NCI-H524 (cell line): ENCODE results near the gene PCSK5.
"Not testable (repeated sequence)": the region's sequence is repeated elsewhere in the genome, so short reads cannot be mapped to it uniquely, and the experiment has no call there.

Experiments
- DNase-seq, 2 experiments: peaks; one replicate each; lab custom pipeline; 2025; lab: John Stamatoyannopoulos, UW

The PCSK5 gene

DNA sequence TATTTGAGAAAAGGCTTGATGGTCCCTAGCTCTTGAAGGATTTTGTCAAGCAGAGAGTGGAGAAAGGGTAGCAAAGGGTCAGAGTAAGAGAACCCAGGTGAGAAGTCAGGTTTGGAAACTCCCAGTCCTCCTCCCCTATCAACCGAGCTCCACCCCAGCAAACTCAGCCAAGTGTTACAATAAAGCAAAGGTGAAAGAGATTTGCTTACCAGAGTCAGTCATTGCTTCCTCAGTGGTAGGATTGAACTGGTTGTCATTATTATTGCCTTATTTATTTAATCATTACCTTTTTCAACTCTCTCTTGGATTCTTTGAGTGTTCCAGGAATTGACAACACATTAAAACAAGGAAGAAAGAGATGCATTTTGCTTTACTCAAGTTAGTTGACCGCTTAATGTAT is 423.3 kb downstream of the PCSK5 start:
- no peak for DNase-seq

DNA sequence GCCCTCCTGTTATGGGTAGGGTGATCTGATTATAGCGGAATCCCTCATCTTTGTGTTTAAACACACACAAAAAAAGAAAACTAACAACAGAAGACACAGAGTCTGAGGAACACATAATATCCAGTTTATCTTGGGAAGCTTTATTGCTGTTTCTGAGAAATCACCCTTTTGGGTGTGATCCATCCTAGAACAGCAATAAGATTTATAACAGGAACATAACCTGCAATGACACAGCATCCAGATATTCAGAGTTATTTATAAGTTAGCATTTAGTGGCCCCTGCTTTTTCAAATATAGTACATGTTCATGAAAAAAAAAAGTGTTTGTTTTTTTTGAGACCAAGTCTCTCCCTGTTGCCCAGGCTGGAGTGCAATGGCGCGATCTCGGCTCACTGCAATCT is 423.8 kb downstream of the PCSK5 start:
- no peak for DNase-seq

DNA sequence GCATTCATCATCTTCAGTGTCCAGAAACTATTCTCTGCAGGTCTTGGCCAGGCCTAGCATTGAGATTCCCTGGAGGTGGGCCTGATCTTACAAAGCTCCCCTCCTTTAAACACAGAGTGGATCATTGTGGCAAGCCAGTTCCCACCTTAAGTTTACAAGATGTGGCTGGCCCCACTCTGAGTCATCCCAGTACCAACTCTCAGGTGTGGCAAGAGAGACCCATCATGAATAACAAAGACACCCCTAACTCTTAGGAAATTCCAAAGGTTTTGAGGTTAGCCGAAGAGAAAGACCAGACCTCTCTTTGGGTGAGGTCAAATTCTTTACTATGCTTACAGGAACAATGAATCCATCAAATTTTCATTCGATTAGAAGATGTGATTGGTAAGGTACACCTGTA is 425.6 kb downstream of the PCSK5 start:
- no peak for DNase-seq

DNA sequence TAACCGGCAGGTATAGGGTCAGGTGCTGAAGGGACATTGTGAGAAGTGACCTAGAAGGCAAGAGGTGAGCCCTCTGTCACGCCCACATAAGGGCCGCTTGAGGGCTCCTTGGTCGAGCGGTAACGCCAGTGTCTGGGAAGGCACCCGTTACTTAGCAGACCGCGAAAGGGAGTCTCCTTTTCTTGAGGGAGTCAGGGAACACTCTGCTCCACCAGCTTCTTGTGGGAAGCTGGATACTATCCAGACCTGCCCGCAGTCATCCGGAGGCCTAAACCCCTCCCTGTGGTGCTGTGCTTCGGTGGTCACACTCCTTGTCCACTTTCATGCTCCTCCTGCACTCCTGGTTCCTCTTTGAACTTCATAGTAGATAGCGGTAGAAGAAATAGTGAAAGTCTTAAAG is 429.0 kb downstream of the PCSK5 start:
- not testable (repeated sequence) for DNase-seq

DNA sequence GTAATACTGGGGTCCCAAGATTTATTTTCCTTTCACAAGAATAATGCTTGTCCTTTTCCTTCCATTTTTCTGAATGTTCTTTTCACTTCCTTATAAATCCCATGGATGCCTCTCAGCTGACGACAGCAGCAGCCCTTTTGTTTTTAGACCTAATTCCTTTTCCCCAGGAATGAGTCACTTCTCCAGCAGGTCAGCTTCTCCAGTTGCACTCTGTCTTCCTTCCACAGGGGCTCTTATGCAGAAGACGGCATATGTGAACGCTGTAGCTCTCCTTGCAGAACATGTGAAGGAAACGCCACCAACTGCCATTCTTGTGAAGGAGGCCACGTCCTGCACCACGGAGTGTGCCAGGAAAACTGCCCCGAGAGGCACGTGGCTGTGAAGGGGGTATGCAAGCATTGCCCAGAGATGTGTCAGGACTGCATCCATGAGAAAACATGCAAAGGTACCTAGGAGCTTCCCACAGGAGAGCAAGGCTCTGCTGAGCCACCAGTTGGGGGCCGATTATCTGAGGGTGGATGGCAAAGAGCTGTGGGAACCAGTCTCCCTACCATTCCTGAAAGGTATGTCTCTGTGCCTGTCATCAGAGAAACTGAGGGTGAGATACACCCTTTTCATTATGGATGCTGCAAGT is 430.8 kb downstream of the PCSK5 start:
- no peak for DNase-seq

DNA sequence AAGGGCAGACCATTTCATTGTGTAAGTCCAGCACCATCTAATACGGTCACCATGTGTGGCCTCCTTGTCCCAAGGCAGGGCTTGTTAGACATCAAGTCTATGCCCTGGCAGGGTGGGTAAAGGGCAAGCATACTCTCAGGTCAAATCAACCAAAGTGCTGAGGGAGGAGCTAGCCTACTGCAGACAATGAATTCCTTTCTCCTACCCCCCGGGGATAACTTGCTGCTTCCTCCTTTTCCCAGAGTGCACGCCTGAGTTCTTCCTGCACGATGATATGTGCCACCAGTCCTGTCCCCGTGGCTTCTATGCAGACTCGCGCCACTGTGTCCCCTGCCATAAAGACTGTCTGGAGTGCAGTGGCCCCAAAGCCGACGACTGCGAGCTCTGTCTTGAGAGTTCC is 432.3 kb downstream of the PCSK5 start:
- DNase-seq = no peak

DNA sequence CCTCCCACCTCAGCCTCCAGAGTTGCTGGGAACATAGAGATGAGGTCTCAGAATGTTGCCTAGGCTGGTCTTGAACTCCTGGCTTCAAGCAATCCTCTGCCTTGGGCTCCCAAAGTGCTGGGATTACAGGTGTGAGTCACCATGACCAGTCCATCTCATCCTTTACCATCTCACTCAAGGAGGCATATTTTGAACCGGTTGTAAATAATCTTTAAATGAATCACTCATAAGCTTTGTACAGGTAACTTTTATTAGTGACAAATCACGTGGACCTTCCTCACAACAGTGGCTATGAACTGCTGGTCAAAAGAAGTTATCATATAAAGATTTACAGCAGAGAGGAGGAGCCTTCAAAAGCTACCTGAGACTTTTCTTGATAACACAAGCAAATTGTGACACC is 433.0 kb downstream of the PCSK5 start:
- DNase-seq = no peak

DNA sequence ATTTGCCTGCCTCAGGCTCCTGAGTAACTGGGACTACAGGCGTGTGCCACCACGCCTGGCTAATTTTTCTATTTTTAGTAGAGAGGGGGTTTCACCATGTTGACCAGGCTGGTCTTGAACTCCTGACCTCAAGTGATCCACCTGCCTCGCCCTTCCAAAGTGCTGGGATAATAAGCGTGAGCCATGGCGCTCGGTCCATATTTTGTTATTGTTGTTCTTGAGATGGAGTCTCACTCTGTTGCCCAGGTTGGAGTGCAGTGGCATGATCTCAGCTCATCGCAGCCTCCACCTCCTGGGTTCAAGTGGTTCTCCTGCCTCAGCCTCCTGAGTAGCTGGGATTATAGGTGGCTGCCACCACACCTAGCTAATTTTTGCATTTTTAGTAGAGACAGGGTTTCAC is 433.6 kb downstream of the PCSK5 start:
- not testable (repeated sequence) for DNase-seq

DNA sequence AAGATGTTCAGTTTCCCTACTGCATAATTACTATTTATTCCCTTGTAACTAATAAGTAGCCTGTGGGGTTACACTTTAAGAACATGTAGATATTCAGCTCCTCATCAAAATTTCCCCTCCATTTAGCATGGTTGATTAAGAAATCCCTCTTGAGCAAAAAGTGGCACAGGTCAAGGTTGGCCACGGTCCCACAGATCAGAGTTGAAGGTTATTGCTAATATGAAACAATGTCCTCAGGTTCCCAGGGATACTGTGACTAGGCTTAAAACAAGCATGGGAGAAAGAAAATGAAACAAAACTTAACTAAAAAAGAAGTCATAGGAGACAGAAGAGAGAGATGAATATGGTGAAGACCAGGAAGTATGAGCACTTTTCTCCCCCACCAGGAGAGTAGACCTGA is 439.6 kb downstream of the PCSK5 start:
- no peak for DNase-seq

DNA sequence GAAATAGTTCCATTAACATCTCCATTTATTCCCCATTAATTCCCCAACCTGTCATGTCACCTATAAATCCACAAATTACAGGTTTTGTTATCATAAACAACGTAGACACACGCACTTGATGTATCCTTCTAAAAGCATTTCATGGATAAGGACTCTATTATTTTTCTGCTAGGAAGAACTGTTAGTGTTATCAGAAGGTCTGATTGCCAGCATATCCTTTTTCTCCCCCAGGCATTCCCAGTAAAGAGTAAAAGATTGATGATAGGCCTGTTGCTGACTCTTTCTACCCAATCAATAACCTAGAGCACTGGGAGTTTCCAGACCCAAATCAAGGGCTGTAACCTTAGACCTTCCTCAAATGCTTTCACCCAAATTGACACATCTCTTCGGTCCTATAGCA is 442.9 kb downstream of the PCSK5 start:
- no peak for DNase-seq

DNA sequence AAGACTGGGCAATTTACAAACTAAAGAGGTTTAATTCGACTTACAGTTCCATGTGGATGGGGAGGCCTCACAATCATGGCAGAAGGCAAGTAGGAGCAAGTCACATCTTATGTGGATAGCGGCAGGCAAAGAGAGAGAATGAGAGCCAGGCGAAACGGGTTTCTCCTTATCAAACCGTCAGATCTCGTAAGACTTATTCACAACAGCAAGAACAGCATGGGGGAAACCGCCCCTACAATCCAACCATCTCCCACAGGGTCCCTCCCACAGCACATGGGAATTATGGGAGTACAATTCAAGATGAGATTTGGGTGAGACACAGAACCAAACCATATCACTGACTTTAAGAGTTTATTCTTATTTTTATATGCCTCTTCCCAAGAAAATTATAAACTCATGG is 443.5 kb downstream of the PCSK5 start:
- no peak for DNase-seq

DNA sequence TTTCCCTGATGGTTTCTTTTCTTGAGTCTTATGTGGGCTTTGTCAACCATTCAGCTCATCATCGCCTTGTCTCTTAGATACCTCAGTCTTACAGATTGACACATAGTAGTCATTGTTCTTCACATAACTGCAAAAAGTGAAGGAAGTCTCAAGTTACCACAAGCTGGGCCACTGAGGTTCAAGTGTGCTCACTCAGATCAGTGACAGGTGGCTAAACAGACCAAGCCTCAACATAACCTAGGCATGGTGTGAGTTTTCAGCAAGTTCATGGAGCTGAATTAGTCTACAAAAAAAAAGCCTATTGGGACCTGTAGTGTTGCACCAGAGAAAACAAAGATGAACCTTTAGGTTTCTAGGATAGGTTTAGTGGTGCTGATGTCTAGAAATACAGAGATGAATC is 445.6 kb downstream of the PCSK5 start:
- peak in 1 of 2 experiments; percentile 59 for DNase-seq

DNA sequence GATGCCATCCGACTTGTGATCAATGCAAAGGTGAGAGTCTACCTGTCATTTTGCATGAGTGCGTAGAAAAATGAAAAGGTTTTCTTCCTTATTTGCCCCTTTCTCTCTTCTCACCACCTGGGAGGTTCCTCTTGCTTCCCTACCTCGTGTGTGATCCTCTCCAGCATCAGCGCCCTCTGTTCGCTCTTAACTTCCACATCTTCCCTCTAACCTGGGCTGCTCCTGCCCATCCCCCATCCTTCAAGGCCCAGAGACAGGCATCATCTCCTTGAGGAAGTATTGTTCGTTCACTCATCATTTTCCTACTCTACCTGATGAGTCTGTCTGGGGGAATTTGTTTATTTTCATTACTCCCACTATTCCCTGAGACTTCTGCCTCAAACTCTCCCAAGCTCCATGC is 447.9 kb downstream of the PCSK5 start:
- DNase-seq = no peak

DNA sequence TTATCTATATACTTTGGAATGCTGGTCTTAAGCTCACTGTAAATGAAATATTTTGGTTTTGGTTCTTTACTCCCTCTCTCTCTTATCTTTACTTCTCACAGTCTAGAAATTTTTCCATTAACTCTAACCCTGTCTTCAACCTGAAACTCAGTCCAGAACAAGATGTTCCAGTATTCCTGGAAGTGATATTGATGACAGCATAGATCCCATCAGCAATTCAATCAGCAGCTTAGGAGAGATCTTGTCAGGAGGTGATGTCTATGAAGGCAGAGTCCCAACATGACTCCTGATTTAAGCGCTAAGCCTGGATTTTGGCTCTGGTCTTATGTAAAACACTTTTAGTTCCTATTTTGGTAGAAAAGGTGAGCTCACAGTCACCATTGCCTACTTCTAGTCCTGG is 451.1 kb downstream of the PCSK5 start:
- no peak for DNase-seq

DNA sequence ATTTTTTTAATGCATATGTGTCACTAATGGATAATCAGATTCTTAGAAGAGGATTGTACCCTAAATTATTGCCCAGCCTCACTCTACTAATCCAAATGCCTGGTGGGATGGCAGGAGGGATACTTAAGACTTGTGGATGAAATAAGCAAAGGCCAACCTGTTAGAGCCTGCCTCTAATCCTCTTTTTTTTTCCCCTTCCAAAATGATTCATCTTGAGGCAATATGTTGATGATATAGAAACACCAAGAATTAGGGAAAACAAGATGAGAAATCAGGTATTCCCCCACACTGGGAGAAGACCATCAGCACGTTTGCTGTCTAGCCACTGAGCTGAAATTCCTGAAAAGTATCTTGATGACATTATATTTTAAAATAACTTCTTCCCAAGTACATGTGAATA is 451.7 kb downstream of the PCSK5 start:
- DNase-seq = no peak

DNA sequence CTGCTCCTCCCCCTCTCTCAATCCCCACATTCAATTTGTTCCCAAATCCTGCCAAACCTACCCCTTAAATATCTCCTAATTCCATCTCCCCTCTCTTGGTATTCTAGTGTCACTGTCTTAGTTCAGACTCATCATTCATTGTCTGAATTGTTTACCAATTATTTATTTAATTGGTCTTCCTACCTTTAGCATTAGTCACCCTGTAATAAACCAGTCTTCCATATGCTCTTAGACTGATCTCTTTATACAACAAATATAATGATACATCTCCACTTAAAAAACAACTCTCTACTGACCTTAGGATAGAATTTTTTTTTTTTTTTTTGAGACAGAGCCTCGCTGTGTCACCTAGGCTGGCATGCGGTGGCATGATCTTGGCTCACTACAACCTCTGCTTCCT is 452.4 kb downstream of the PCSK5 start:
- no peak for DNase-seq

DNA sequence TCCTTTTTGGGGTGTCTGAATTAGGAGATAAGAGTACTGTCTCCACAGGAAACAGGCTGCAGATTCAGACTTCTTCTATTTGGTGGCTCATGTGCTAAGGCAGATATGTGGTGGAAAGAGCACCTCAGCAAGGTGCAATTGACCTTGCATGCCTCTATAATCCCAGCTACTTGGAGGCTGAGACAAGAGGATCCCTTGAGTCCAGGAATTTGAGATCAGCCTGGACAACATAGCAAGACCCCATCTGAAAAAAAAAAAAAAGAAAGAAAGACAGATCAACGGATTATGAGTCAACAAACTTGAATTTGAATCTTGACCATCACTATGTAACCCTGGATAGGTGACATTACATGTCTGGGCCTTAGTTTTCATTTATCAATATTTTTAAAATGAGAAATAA is 459.4 kb downstream of the PCSK5 start:
- DNase-seq = no peak

DNA sequence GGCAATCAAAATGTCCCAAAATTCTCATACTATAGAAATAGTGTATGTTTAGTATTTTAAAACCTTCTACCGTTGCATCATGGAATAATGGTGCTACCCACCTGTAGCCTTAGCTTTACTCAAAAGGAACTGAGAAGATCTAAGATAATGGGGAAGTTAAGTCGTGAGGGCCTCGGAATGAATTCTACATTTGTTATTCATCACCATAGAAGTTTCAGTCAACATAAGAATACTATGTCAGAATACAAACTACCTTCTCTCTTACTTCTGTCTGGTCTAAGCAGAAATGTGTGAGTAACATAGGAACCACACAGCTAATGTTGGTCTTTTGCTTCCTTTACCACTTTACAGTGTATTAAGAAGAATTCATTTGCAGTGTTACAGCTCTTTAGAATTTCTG is 460.5 kb downstream of the PCSK5 start:
- no peak for DNase-seq

DNA sequence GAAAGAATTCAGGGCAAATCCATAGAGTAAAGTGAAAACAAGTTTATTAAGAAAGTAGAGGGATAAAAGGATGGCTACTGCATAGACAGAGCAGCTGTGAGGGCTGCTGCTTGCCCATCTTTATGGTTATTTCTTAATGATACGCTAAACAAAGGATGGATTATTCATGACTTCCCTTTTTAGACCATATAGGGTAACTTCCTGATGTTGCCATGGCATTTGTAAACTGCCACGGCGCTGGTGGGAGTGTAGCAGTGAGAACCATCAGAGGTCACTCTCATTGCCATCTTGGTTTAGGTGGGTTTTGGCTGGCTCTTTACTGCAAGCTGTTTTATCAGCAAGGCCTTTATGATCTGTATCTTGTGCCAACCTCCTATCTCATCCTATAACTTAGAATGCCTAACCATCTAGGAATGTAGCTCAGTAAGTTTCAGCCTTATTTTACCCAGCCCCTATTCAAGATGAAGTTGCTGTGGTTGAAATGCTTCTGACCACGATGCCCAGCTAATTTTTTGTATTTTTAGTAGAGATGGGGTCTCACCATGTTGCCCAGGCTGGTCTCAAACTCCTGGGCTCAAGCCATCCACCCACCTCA is 461.6 kb downstream of the PCSK5 start:
- DNase-seq = no peak

DNA sequence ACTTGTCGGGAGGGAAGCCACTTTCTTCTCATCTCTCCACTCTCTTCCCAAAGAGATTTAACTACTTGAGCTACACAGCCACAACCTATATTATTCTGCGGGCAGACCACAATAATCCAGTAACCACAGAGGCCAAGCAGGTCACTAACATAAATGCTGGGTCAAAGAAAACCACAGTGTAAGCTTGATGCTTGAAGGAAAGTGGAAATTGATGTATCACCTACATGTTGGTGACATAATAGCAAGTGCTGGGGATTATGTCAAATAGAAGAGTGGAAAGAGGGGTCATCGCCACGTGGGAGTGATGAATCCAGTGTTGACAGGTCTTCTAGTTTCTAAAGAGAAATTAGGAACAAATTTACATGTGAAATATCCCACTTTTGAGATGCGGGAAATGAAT is 462.8 kb downstream of the PCSK5 start:
- no peak for DNase-seq

DNA sequence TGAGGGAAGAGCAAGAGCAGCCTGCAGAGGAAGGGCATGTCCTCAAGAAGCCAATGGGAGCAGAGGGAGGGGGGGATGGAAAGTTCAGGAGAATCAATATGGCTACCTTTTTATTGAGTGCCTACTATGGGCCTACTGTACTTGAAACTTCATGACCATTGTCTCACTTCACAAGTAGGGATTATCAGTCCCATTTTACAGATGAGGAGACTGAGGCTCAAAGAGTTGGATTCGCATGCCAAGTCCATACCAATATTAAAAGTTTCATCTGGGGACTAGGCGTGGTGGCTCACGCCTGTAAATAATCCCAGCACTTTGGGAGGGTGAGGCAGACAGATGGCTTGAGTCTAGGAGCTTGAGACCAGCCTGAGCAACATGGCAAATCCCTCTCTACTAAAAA is 463.7 kb downstream of the PCSK5 start:
- DNase-seq = no peak

DNA sequence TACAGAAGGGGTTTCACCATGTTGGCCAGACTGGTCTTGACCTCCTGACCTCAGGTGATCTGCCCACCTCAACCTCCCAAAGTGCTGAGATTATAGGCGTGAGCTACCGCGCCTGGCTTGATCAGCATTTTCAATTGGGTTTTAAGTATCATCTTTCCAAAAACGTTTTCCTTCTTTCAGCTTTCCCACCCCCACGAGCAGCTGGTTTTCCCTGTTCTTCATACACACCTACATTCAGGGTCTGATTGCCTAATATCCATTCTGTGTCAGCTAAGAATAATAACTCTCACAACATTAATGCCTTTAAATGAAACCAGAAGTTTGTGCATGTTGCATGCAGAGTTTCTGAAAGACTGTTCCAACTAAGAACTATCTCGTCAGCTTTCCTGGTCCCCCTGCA is 465.4 kb downstream of the PCSK5 start:
- no peak for DNase-seq

DNA sequence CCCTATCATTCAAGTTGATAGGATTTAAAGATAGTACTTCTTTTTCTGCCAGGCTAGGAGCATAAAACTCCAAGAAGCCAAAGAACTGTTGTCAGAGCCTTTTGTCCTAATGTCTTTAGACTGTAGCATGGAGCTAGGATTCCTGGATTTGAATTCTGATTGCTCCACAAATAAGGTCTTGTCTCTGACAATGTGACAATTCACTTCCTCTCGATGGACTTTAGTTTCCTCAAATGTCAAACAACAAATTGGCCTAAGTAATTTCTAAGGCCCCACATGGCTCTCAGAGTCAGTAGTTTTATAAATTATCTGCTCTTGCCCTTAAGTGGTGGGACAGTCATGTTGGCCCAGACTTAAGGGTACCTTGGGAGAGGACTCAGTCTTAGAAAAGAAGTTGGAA is 467.1 kb downstream of the PCSK5 start:
- DNase-seq = no peak

DNA sequence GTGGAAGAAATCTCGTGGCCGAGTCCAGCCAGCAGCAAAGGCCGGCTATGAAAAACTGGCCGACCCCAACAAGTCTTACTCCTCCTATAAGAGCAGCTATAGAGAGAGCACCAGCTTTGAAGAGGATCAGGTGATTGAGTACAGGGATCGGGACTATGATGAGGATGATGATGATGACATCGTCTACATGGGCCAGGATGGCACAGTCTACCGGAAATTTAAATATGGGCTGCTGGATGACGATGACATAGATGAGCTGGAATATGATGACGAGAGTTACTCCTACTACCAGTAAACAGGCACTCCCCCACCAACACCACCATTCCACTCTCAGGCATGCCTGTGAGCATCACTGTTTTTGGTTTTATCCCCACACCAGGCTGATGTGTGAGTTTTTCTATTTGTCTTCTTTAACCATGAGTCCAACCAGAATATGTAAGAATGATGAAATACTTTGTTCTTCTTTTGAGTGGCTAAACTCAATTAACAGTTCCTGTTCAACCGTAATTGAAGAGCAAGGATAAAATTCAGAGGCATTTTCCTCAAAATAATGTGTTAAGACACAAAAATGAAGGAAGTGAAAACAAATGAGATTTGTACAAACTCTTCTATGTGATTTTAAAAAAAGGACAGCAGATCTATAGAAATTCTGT is 468.3 kb downstream of the PCSK5 start:
- no peak for DNase-seq
